Measurements from ENCODE around the gene REXO5. TPM values are rescaled to one million over a fixed set of nuclear protein-coding genes. Genes with fewer than 3 reads are reported as not detected.
"Not testable (repeated sequence)": the region's sequence is repeated elsewhere in the genome, so short reads cannot be mapped to it uniquely, and the experiment has no call there.

The REXO5 gene
- total RNA-seq, 1 experiment from 2014 or later = 4.0 TPM

GRCh38 chr16:20862162-20862960, 56.0 kb downstream of the REXO5 start:
- H3K9me3 ChIP-seq (ENCODE audit: low read length) = no peaks in the 10 kb centered on the region
- H3K79me2 ChIP-seq (ENCODE audit: low read length) = peaks cover 50% of the 10 kb centered on the region
- no TSS peak for BruUV-seq (replicated peaks)

GRCh38 chr16:20864376-20864775, 58.0 kb downstream of the REXO5 start:
- H3K27me3 ChIP-seq (ENCODE audit: low read length); H3K9ac ChIP-seq (ENCODE audit: low read length); H3K9me3 ChIP-seq (ENCODE audit: low read length); H3K27ac ChIP-seq (ENCODE audit: low read length); H4K20me1 ChIP-seq (ENCODE audit: low read length); H3K9me2 ChIP-seq (replicated peaks; ENCODE audit: low read length); POLR2A ChIA-PET (ENCODE audit: unreplicated experiment); H2AFZ ChIP-seq (ENCODE audit: low read length); H3K4me3 ChIP-seq (ENCODE audit: low read length); DNase-seq; intact Hi-C loops (cut with micrococcal nuclease); H3F3A ChIP-seq (ENCODE audit: low read length, unreplicated experiment); H3K36me3 ChIP-seq (ENCODE audit: low read depth, low read length); BruUV-seq (replicated peaks); H3K4me2 ChIP-seq (ENCODE audit: low read length); ATAC-seq; CTCF ChIA-PET: not testable (repeated sequence)
- Histone ChIP-seq H3K79me2 (ENCODE audit: low read length) (peaks cover 70% of the 10 kb centered on the region), H3K4me1 (ENCODE audit: insufficient read depth, low read length) (peaks cover 17% of the 10 kb centered on the region)

More at GRCh38 chr16:20862162-20862960, 56.0 kb downstream of the REXO5 start:
- peaks cover 3% of the 10 kb centered on the region; the same call in 1 of the 2 replicates for H3K36me3 ChIP-seq (ENCODE audit: low read depth, low read length)
- no peaks in the 10 kb centered on the region for H4K20me1 ChIP-seq (ENCODE audit: low read length)
- DNase-seq = no peak
- H3K4me1 ChIP-seq (ENCODE audit: insufficient read depth, low read length) = peaks cover 17% of the 10 kb centered on the region
- no peak for ATAC-seq
- ChIA-PET POLR2A (ENCODE audit: unreplicated experiment) (no interaction called here), CTCF (no interaction called here)
- intact Hi-C loops (cut with micrococcal nuclease) = no loop called here
- no peak for TF ChIP-seq EZH2 (IDR thresholded peaks at IDR 0.05; ENCODE audit: low read length, unreplicated experiment)
- TF ChIP-seq CTCF (conservative IDR thresholded peaks at IDR 0.05; ENCODE audit: low read depth, low read length) = no peak
- no peak for TF ChIP-seq EZH2phosphoT487 (IDR thresholded peaks at IDR 0.05; ENCODE audit: borderline replicate concordance, low read length)
- no peak overlapping the region for H3K27ac ChIP-seq (ENCODE audit: low read length)
- no peaks in the 10 kb centered on the region for H3K9me2 ChIP-seq (replicated peaks; ENCODE audit: low read length)
- H3K9ac ChIP-seq (ENCODE audit: low read length) = no peak overlapping the region
- H2AFZ ChIP-seq (ENCODE audit: low read length) = no peak overlapping the region
- no peak overlapping the region for H3K4me3 ChIP-seq (ENCODE audit: low read length)
- no peaks in the 10 kb centered on the region for H3K27me3 ChIP-seq (ENCODE audit: low read length)
- no peak overlapping the region for H3K4me2 ChIP-seq (ENCODE audit: low read length)
- H3F3A ChIP-seq (ENCODE audit: low read length, unreplicated experiment) = no peaks in the 10 kb centered on the region

GRCh38 chr16:20865420-20866131, 59.2 kb downstream of the REXO5 start:
- H2AFZ ChIP-seq (ENCODE audit: low read length) = no peak overlapping the region
- POLR2A ChIA-PET (ENCODE audit: unreplicated experiment) = interaction anchor here (0.5 to 1.5 kb wide), 3 partner anchors 10 to 92 kb away, joined by 3 to 8 read pairs (median 4); partner anchors contain the start of genes DCUN1D3 and LYRM1

More at GRCh38 chr16:20865420-20866131, 59.2 kb downstream of the REXO5 start:
- CTCF ChIA-PET = no interaction called here
- ATAC-seq = peak; percentile 47
- H4K20me1 ChIP-seq (ENCODE audit: low read length) = no peaks in the 10 kb centered on the region
- peaks cover 3% of the 10 kb centered on the region; the same call in 1 of the 2 replicates for H3K36me3 ChIP-seq (ENCODE audit: low read depth, low read length)
- peak overlapping the region; percentile 85 for H3K27ac ChIP-seq (ENCODE audit: low read length)
- H3K4me1 ChIP-seq (ENCODE audit: insufficient read depth, low read length) = peaks cover 17% of the 10 kb centered on the region
- intact Hi-C loops (cut with micrococcal nuclease) = no loop called here
- no peak overlapping the region for H3K4me3 ChIP-seq (ENCODE audit: low read length)
- no peaks in the 10 kb centered on the region for H3F3A ChIP-seq (ENCODE audit: low read length, unreplicated experiment)
- peak; percentile 14 for DNase-seq
- no peaks in the 10 kb centered on the region for H3K9me3 ChIP-seq (ENCODE audit: low read length)
- H3K27me3 ChIP-seq (ENCODE audit: low read length) = no peaks in the 10 kb centered on the region
- no TSS peak for BruUV-seq (replicated peaks)
- H3K4me2 ChIP-seq (ENCODE audit: low read length) = peak overlapping the region; percentile 56
- no peaks in the 10 kb centered on the region for H3K9me2 ChIP-seq (replicated peaks; ENCODE audit: low read length)
- peaks cover 80% of the 10 kb centered on the region for H3K79me2 ChIP-seq (ENCODE audit: low read length)
- TF ChIP-seq CTCF (conservative IDR thresholded peaks at IDR 0.05; ENCODE audit: low read depth, low read length) = no peak
- peak overlapping the region; percentile 59 for H3K9ac ChIP-seq (ENCODE audit: low read length)
